Adrenal gland (tissue), 5 donors: Measurements from ENCODE around the gene AP4B1.

Experiments used
- POLR2A ChIP-seq, 2 donors: fragments of 450-650 bp; IDR thresholded peaks; one replicate each; pipeline ENCODE4 v1.6.1; 2017; ENCODE audit warnings: antibody characterized with exemption in 2 of 2, mild to moderate bottlenecking in 2 of 2, moderate library complexity in 1 of 2
- TF ChIP-seq, protein P1 (sequence below), 6 experiments: fragments of 450-650 bp in 4 of 6; fragments of 200-600 bp in 2 of 6; sonication (generic) in 1 of 6; IDR thresholded peaks; 1 replicate in 5 of 6; 2 replicates in 1 of 6; pipeline versions ENCODE4 v1.5.1 to v1.8.0; 2016 to 2021; ENCODE audit warnings: antibody characterized with exemption in 6 of 6, mild to moderate bottlenecking in 2 of 6, moderate library complexity in 1 of 6
- donor health status: DM: no; HTN: no; CAD: no.

DNA sequence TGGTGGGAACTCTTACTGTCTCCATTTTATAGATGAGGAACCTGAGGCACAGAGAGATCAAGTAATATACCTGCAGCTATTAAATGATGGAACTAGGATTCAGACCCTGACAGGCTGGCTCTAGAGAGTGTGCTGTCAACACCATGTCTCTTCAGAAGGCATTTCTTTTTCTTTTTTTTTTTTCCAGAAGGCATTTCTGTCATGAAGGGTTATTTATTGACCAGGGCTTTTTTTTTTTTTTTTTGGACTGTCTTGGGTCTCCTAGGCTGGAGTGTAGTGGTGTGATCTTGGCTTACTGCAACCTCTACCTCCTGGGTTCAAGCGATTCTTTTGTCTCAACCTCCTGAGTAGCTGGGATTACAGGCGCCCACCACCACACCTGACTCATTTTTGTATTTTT is 47.1 kb upstream of the AP4B1 start:
- TF ChIP-seq, protein P1, sequence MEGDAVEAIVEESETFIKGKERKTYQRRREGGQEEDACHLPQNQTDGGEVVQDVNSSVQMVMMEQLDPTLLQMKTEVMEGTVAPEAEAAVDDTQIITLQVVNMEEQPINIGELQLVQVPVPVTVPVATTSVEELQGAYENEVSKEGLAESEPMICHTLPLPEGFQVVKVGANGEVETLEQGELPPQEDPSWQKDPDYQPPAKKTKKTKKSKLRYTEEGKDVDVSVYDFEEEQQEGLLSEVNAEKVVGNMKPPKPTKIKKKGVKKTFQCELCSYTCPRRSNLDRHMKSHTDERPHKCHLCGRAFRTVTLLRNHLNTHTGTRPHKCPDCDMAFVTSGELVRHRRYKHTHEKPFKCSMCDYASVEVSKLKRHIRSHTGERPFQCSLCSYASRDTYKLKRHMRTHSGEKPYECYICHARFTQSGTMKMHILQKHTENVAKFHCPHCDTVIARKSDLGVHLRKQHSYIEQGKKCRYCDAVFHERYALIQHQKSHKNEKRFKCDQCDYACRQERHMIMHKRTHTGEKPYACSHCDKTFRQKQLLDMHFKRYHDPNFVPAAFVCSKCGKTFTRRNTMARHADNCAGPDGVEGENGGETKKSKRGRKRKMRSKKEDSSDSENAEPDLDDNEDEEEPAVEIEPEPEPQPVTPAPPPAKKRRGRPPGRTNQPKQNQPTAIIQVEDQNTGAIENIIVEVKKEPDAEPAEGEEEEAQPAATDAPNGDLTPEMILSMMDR (IDR thresholded peaks at IDR 0.05): no peak
- no peak for TF ChIP-seq POLR2A (IDR thresholded peaks at IDR 0.05)
